Stimulated activated CD4-positive, alpha-beta T cell treated with anti-CD3 and anti-CD28 coated beads, TNF-alpha, amount 100 ng/mL, for 1 hour (primary cell): ENCODE results near the gene PRKAA1.
"Not testable (repeated sequence)": the region's sequence is repeated elsewhere in the genome, so short reads cannot be mapped to it uniquely, and the experiment has no call there.

Experiments used
- DNase-seq, 3 donors: peaks; one replicate each; pipeline ENCODE4 v3.0.0-alpha.2; 2020; ENCODE audit warnings: low read depth in 3 of 3, low spot score in 1 of 3

The PRKAA1 gene

DNA sequence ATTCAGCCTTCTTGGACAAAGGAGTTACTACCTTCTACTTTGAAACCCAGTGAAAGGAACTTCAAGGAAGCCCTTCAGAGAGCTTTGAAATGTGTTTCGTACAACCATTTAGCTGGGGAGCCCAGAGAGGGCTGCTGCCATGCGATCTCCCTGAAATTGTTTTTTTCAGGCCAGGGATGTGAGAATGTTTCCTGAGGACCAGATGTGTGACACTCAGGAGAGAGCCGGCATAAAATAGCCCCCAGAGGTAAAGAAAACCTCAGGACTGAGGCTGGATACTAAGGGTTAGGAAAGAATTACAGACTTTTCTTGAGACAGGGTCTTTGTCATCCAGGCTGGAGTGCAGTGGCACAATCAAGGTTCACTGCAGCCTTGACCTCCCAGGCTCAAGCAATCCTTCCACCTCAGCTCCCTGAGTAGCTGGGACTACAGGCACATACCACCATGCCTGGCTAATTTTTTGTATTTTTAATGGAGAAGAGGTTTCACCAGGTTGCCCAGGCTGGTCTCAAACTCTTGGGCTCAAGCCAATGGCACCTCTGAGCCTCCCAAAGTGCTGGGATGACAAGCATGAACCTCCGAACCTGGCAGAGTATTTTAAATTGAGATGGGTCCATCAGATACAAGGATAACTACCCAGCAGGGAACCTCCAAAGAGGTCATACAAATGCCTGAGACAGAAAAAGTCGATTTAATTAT, 28.5 kb upstream of the PRKAA1 start:
- DNase-seq: no peak

DNA sequence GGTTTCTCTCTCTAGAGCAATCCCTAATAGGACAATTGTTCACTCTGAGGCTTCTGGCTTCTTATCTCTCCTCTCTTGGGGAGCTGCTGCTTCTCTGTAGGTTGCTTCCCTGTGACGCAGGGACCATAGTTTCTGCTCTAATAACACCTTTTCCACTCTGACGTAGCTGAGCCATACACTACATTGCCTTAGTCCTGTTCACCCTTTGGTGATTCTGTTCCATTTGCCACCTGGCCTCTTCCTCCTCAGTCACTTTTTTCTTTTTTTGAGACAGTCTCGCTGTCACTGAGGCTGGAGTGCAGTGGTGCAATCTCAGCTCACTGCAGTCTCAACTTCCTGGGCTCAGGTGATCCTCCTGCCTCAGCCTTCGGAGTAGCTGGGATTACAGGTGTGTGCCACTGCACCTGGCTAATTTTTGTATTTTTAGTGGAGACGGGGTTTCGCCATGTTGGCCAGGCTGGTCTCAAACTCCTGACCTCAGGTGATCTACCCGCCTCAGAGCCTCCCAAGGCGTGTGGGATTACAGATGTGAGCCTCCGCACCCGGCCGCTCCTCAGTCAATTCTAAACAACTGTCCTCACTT, 27.4 kb upstream of the PRKAA1 start:
- not testable (repeated sequence) for DNase-seq

DNA sequence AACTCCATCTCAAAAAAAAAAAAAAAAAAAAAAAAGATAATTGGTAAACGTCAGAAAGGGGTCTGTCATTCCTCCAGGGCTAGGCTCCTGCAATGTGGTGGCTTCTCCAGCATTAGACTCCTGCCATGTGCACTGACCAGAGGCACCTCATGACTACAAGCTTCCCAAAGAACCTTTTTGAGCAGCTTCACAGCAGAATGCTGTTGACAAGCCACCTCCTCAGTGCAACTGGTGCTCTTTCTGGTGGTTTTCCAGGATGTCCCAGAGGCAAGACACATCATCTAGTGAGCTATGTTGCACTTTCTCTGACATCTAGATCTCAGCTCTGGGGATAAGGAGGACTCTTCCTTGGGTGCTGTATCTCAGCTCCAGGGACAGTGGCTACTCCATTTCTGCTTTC, 25.3 kb upstream of the PRKAA1 start:
- DNase-seq: no peak

DNA sequence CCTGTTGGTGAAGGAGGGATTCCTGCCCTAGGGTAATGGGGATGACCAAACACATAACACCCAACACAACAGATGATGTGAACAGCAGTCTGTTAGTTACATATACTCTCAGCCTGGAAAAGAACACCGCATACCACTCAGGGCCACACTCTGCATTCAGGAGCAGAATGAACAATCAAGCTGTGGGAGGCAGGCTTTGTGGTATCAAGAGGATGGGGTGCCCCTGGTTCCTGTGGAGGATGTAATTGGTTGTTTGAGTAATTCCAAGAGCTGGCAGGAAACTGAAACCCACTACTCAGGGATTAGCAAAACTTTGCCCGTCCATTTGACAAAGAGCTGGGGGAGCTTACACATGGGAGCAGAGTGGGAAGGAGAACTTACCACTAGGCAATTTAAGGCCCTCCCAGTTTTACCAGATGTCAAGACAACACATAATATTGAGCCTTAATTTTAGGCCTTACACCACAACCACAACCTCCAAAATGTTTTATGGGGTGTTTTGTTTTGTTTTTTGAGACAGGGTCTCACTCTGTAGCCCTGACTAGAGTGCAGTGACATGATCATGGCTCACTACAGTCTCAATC, 15.6 kb upstream of the PRKAA1 start:
- DNase-seq: no peak

- no peak for DNase-seq
Observed at GRCh38 chr5:40812125-40812524, 14.0 kb upstream of the PRKAA1 start.

DNA sequence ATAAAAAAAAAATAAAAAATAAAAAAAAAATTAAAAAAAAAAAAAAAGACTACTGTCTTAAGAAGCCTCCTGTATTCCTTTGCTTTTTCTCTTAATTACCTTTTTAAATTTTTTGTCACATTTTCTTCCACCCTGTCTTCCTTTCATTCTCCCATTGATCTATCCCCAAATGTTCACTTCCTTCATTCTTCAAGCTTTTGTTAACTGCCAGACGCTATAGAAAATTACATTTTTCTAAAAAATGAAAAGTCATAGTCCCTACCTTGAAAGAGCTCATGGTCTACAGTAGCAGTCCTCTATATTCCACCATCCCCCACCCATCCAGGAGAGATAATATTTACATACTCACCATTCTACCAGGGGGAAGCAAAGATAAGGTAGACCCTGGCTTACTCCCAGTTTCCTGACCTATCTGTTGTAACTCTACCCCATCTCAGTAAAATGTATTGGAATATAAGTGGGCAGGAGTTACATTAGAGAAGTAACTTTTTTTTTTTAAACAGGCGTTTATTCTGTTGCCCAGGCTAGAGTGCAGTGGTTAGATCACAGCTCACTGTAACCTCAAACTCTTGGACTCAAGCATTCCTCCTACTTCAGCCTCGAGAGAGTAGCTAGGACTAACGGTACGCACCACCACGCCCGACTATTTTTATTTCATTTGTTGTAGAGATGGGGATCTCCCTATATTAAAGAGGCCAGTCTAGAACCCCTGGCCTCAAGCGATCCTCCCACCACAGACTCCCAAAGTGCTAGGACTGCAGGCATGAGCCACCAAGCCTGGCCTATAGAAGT, 3.8 kb upstream of the PRKAA1 start:
- no peak for DNase-seq

- no peak for DNase-seq
Observed at GRCh38 chr5:40799258-40799657, 1.1 kb upstream of the PRKAA1 start.

- DNase-seq: no peak
Observed at GRCh38 chr5:40798801-40799210, 632 bp upstream of the PRKAA1 start.

GRCh38 chr5:40797273-40798011, 732 bp downstream of the PRKAA1 start:
- peak; percentile 36 to 57 (median 42) for DNase-seq

- no peak for DNase-seq
Observed at GRCh38 chr5:40796487-40796889, 1.7 kb downstream of the PRKAA1 start.

GRCh38 chr5:40794877-40795276, 3.3 kb downstream of the PRKAA1 start:
- not testable (repeated sequence) for DNase-seq

GRCh38 chr5:40794340-40794739, 3.8 kb downstream of the PRKAA1 start:
- DNase-seq: not testable (repeated sequence)

GRCh38 chr5:40792691-40793090, 5.5 kb downstream of the PRKAA1 start:
- not testable (repeated sequence) for DNase-seq

- no peak for DNase-seq
Observed at GRCh38 chr5:40791715-40792139, 6.4 kb downstream of the PRKAA1 start.

- no peak for DNase-seq
Observed at GRCh38 chr5:40790947-40791593, 7.1 kb downstream of the PRKAA1 start.

GRCh38 chr5:40788941-40789340, 9.2 kb downstream of the PRKAA1 start:
- DNase-seq: not testable (repeated sequence)

- DNase-seq: no peak
Observed at GRCh38 chr5:40787986-40788385, 10.2 kb downstream of the PRKAA1 start.

DNA sequence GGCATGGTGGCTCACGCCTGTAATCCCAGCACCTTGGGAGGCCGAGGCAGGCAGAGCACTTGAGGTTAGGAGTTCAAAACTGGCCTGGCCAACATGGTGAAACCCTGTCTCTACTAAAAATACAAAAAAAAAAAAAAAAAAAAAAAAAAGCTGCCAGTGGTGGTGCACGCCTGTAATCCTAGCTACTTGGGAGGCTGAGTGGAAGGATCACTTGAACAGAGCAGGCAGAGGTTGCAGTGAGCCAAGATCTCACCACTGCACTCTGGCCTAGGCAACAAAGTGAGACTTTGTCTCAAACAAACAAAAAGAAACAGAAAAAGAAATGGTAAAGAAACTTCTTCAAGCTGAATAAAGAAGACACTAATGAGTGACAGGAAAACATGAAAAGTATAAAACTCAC, 11.5 kb downstream of the PRKAA1 start:
- not testable (repeated sequence) for DNase-seq

DNA sequence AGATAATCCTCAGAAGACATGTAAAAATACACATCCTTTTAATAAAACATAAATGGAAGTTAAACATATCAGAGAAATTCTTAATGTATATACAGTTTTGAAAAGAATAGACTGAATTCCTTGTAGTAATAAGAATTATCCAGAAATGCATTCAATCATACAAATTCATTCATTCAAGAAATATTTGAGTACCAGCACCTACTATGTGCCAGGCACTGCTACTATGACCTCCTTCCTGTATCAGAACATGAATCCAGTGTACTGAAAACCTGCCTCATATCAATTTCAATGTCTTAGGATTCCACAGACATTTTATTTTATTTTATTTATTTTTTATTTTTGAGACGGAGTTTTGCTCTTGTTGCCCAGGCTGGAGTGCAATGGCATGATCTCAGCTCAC, 13.3 kb downstream of the PRKAA1 start:
- no peak for DNase-seq

GRCh38 chr5:40784027-40784653, 14.0 kb downstream of the PRKAA1 start:
- DNase-seq: no peak
